Right lobe of liver (tissue), 4 donors: Measurements from ENCODE around the gene OR6J1.

Experiments used
- POLR2A ChIP-seq: fragments of 450-650 bp; IDR thresholded peaks from one replicate; pipeline ENCODE4 v1.6.1; 2017; ENCODE audit warnings: antibody characterized with exemption, mild to moderate bottlenecking
- TF ChIP-seq, protein P1 (sequence below), 4 donors: fragments of 200-600 bp in 3 of 4; fragments of 450-650 bp in 1 of 4; IDR thresholded peaks; one replicate each; pipeline versions ENCODE4 v1.5.1 to v1.8.0; 2016 to 2022; ENCODE audit warnings: antibody characterized with exemption in 4 of 4, mild to moderate bottlenecking in 2 of 4
- donor health status: DM: no; HTN: no; CAD: no.
- donor health status: DM: no; HTN: no; CAD: no.
- donor health status: DM: no; HTN: yes; CAD: no.

DNA sequence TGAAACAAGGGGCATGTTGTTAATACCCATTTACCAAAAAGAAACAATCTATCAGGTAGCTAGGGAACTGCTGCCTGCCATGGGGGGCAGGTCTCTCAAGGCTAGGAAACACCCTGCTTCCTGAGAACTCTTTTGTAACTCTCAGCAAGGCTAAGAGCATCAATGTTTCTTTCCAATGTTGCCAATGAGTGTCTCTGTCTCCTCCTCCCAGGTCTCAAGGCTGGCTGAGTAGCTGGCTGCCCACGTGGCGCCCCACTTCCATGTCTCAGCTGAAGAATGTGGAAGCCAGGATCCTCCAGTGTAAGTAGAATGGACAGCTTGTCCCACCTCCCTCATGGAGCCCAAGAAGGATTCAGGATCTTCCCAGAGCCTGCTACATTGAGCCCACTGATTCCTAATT is 42.7 kb downstream of the OR6J1 start:
- no peak for TF ChIP-seq POLR2A
- TF ChIP-seq, protein P1, sequence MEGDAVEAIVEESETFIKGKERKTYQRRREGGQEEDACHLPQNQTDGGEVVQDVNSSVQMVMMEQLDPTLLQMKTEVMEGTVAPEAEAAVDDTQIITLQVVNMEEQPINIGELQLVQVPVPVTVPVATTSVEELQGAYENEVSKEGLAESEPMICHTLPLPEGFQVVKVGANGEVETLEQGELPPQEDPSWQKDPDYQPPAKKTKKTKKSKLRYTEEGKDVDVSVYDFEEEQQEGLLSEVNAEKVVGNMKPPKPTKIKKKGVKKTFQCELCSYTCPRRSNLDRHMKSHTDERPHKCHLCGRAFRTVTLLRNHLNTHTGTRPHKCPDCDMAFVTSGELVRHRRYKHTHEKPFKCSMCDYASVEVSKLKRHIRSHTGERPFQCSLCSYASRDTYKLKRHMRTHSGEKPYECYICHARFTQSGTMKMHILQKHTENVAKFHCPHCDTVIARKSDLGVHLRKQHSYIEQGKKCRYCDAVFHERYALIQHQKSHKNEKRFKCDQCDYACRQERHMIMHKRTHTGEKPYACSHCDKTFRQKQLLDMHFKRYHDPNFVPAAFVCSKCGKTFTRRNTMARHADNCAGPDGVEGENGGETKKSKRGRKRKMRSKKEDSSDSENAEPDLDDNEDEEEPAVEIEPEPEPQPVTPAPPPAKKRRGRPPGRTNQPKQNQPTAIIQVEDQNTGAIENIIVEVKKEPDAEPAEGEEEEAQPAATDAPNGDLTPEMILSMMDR (IDR thresholded peaks at IDR 0.05), result no peak
